Measurements from ENCODE around the gene OR10T2. TPM values are rescaled to one million over a fixed set of nuclear protein-coding genes. Genes with fewer than 3 reads are reported as not detected.
"Not testable (repeated sequence)": the region's sequence is repeated elsewhere in the genome, so short reads cannot be mapped to it uniquely, and the experiment has no call there.

OR10T2 gene
- total RNA-seq = not detected
- not detected for polyA plus RNA-seq

- no peak within 1 kb of the TSS for H3K4me3 ChIP-seq (ENCODE audit: low read depth, low read length)
- 82% methylated on average over 5 of the region's 5 CpGs for WGBS
- DNase-seq (ENCODE audit: extremely low spot score) = no peak
- no peaks in the 10 kb centered on the region for H3K4me1 ChIP-seq (ENCODE audit: insufficient read depth)
- no peak within 1 kb of the TSS for H3K27ac ChIP-seq (ENCODE audit: low read depth)
- no peaks in the 10 kb centered on the region for H3K36me3 ChIP-seq (ENCODE audit: insufficient read depth)
Measured at GRCh38 chr1:158398818-158399514, at the start of gene OR10T2. OR10T2 (minus strand) TSS chr1:158399466; CDS start chr1:158399466, 0 bp downstream.

- WGBS = 77% methylated on average over 4 of the region's 4 CpGs
- H3K36me3 ChIP-seq (ENCODE audit: insufficient read depth) = no peaks in the 10 kb centered on the region
- no peak overlapping the region for H3K4me3 ChIP-seq (ENCODE audit: low read depth, low read length)
- H3K27ac ChIP-seq (ENCODE audit: low read depth) = no peak overlapping the region
- no peaks in the 10 kb centered on the region for H3K4me1 ChIP-seq (ENCODE audit: insufficient read depth)
- DNase-seq (ENCODE audit: extremely low spot score) = no peak
Measured at GRCh38 chr1:158445376-158445775, 46.1 kb upstream of the OR10T2 start.

GRCh38 chr1:158434741-158435140 is 35.5 kb upstream of the OR10T2 start:
- no peak for DNase-seq (ENCODE audit: extremely low spot score)
- H3K27ac ChIP-seq (ENCODE audit: low read depth) = no peak overlapping the region
- H3K4me1 ChIP-seq (ENCODE audit: insufficient read depth) = no peaks in the 10 kb centered on the region
- H3K4me3 ChIP-seq (ENCODE audit: low read depth, low read length) = no peak overlapping the region
- WGBS = 43% methylated on average over 3 of the region's 3 CpGs
- H3K36me3 ChIP-seq (ENCODE audit: insufficient read depth) = no peaks in the 10 kb centered on the region

GRCh38 chr1:158430163-158430562 is 30.9 kb upstream of the OR10T2 start:
- not testable (repeated sequence) for H3K36me3 ChIP-seq (ENCODE audit: insufficient read depth); DNase-seq (ENCODE audit: extremely low spot score); H3K27ac ChIP-seq (ENCODE audit: low read depth); H3K4me1 ChIP-seq (ENCODE audit: insufficient read depth); H3K4me3 ChIP-seq (ENCODE audit: low read depth, low read length)
- 59% methylated on average over 3 of the region's 3 CpGs for WGBS

GRCh38 chr1:158426137-158426536 is 26.9 kb upstream of the OR10T2 start, which contains the start of gene OR10K2:
OR10K2 (minus strand) TSS chr1:158426237; CDS start chr1:158420866, 5,371 bp downstream.
- Histone ChIP-seq H3K4me1 (ENCODE audit: insufficient read depth) (no peaks in the 10 kb centered on the region), H3K36me3 (ENCODE audit: insufficient read depth) (no peaks in the 10 kb centered on the region), H3K4me3 (ENCODE audit: low read depth, low read length) (no peak within 1 kb of the TSS), H3K27ac (ENCODE audit: low read depth) (no peak within 1 kb of the TSS)
- no peak for DNase-seq (ENCODE audit: extremely low spot score)
- 88% methylated on average over 1 of the region's 1 CpG for WGBS

- no peak for DNase-seq (ENCODE audit: extremely low spot score)
- Histone ChIP-seq H3K27ac (ENCODE audit: low read depth) (no peak overlapping the region), H3K36me3 (ENCODE audit: insufficient read depth) (no peaks in the 10 kb centered on the region), H3K4me3 (ENCODE audit: low read depth, low read length) (no peak overlapping the region), H3K4me1 (ENCODE audit: insufficient read depth) (no peaks in the 10 kb centered on the region)
Measured at GRCh38 chr1:158425027-158425426, 25.8 kb upstream of the OR10T2 start.

GRCh38 chr1:158422212-158422611 is 22.9 kb upstream of the OR10T2 start:
- H3K4me3 ChIP-seq (ENCODE audit: low read depth, low read length) = no peak overlapping the region
- H3K27ac ChIP-seq (ENCODE audit: low read depth) = no peak overlapping the region
- no peaks in the 10 kb centered on the region for H3K4me1 ChIP-seq (ENCODE audit: insufficient read depth)
- no peaks in the 10 kb centered on the region for H3K36me3 ChIP-seq (ENCODE audit: insufficient read depth)
- no peak for DNase-seq (ENCODE audit: extremely low spot score)

GRCh38 chr1:158417586-158417985 is 18.3 kb upstream of the OR10T2 start:
- DNase-seq (ENCODE audit: extremely low spot score) = no peak
- no peak overlapping the region for H3K4me3 ChIP-seq (ENCODE audit: low read depth, low read length)
- no peak overlapping the region for H3K27ac ChIP-seq (ENCODE audit: low read depth)
- no peaks in the 10 kb centered on the region for H3K4me1 ChIP-seq (ENCODE audit: insufficient read depth)
- no peaks in the 10 kb centered on the region for H3K36me3 ChIP-seq (ENCODE audit: insufficient read depth)

GRCh38 chr1:158414651-158415345 is 15.5 kb upstream of the OR10T2 start:
- H3K27ac ChIP-seq (ENCODE audit: low read depth) = no peak overlapping the region
- WGBS = 66% methylated on average over 4 of the region's 4 CpGs
- no peaks in the 10 kb centered on the region for H3K36me3 ChIP-seq (ENCODE audit: insufficient read depth)
- no peak for DNase-seq (ENCODE audit: extremely low spot score)
- no peak overlapping the region for H3K4me3 ChIP-seq (ENCODE audit: low read depth, low read length)
- no peaks in the 10 kb centered on the region for H3K4me1 ChIP-seq (ENCODE audit: insufficient read depth)

- H3K4me3 ChIP-seq (ENCODE audit: low read depth, low read length) = no peak overlapping the region
- no peak for DNase-seq (ENCODE audit: extremely low spot score)
- no peaks in the 10 kb centered on the region for H3K4me1 ChIP-seq (ENCODE audit: insufficient read depth)
- no peaks in the 10 kb centered on the region for H3K36me3 ChIP-seq (ENCODE audit: insufficient read depth)
- H3K27ac ChIP-seq (ENCODE audit: low read depth) = no peak overlapping the region
- WGBS = 71% methylated on average over 5 of the region's 5 CpGs
Measured at GRCh38 chr1:158407092-158407491, 7.8 kb upstream of the OR10T2 start.

- 83% methylated on average over 3 of the region's 3 CpGs for WGBS
Measured at GRCh38 chr1:158400871-158401270, 1.6 kb upstream of the OR10T2 start.

GRCh38 chr1:158396646-158397045 is 2.6 kb downstream of the OR10T2 start:
- DNase-seq (ENCODE audit: extremely low spot score) = no peak
- no peaks in the 10 kb centered on the region for H3K4me1 ChIP-seq (ENCODE audit: insufficient read depth)
- no peak overlapping the region for H3K27ac ChIP-seq (ENCODE audit: low read depth)
- no peak overlapping the region for H3K4me3 ChIP-seq (ENCODE audit: low read depth, low read length)
- no peaks in the 10 kb centered on the region for H3K36me3 ChIP-seq (ENCODE audit: insufficient read depth)
- 91% methylated on average over 3 of the region's 3 CpGs for WGBS

More at GRCh38 chr1:158400871-158401270, 1.6 kb upstream of the OR10T2 start:
- H3K27ac ChIP-seq (ENCODE audit: low read depth) = no peak overlapping the region
- DNase-seq (ENCODE audit: extremely low spot score) = no peak
- H3K4me1 ChIP-seq (ENCODE audit: insufficient read depth) = no peaks in the 10 kb centered on the region
- H3K4me3 ChIP-seq (ENCODE audit: low read depth, low read length) = no peak overlapping the region
- no peaks in the 10 kb centered on the region for H3K36me3 ChIP-seq (ENCODE audit: insufficient read depth)

- H3K4me3 ChIP-seq (ENCODE audit: low read depth, low read length) = no peak overlapping the region
- WGBS = 93% methylated on average over 5 of the region's 5 CpGs
- no peak for DNase-seq (ENCODE audit: extremely low spot score)
- H3K27ac ChIP-seq (ENCODE audit: low read depth) = no peak overlapping the region
- H3K36me3 ChIP-seq (ENCODE audit: insufficient read depth) = no peaks in the 10 kb centered on the region
- no peaks in the 10 kb centered on the region for H3K4me1 ChIP-seq (ENCODE audit: insufficient read depth)
Measured at GRCh38 chr1:158393476-158393875, 5.8 kb downstream of the OR10T2 start.

- H3K36me3 ChIP-seq (ENCODE audit: insufficient read depth) = no peaks in the 10 kb centered on the region
- DNase-seq (ENCODE audit: extremely low spot score) = no peak
- H3K4me1 ChIP-seq (ENCODE audit: insufficient read depth) = no peaks in the 10 kb centered on the region
- no peak overlapping the region for H3K27ac ChIP-seq (ENCODE audit: low read depth)
- no peak overlapping the region for H3K4me3 ChIP-seq (ENCODE audit: low read depth, low read length)
Measured at GRCh38 chr1:158391099-158391498, 8.2 kb downstream of the OR10T2 start.

Measured in urinary bladder (tissue), 4 donors.